Transverse colon (tissue), 4 donors: ENCODE measurements around the gene DELE1. TPM values are rescaled to one million over a fixed set of nuclear protein-coding genes. Genes with fewer than 3 reads are reported as not detected.

ENCODE experiments used
- DNase-seq: peaks from one replicate; pipeline ENCODE4 v3.0.0-alpha.2; 2019
- H3K27ac ChIP-seq, 4 donors: fragments of 200-600 bp; sonication (generic); 2 replicates each; pipeline ENCODE4 v1.5.1; 2016 to 2018; ENCODE audit warnings: inconsistent platforms in 4 of 4
- H3K27me3 ChIP-seq: fragments of 200-600 bp; sonication (generic); 2 replicates; pipeline ENCODE4 v1.5.1; 2017; ENCODE audit warnings: inconsistent platforms
- H3K36me3 ChIP-seq, 4 donors: fragments of 200-600 bp; sonication (generic); 2 replicates each; pipeline ENCODE4 v1.5.1; 2017 to 2019; ENCODE audit warnings: inconsistent platforms in 4 of 4
- H3K4me1 ChIP-seq, 4 donors: fragments of 200-600 bp; sonication (generic); 2 replicates each; pipeline ENCODE4 v1.5.1; 2017 to 2020; ENCODE audit warnings: inconsistent platforms in 4 of 4
- H3K4me3 ChIP-seq, 4 donors: fragments of 200-600 bp; sonication (generic); 1 replicate in 1 of 4; 2 replicates in 3 of 4; pipeline versions ENCODE4 v1.5.1 to v1.6.1; 2017 to 2019; ENCODE audit warnings: inconsistent platforms in 4 of 4
- H3K9me3 ChIP-seq, 2 donors: fragments of 200-600 bp; sonication (generic); 2 replicates each; pipeline ENCODE4 v1.5.1; 2017 to 2019; ENCODE audit warnings: inconsistent platforms in 2 of 2
- EP300 ChIP-seq: sonication (generic); formaldehyde crosslinking; IDR thresholded peaks from one replicate; pipeline ENCODE4 v1.6.1; 2017; ENCODE audit warnings: antibody characterized with exemption, low read depth
- POLR2A ChIP-seq: fragments of 450-650 bp; IDR thresholded peaks from one replicate; pipeline ENCODE4 v1.6.1; 2016; ENCODE audit warnings: antibody characterized with exemption, mild to moderate bottlenecking, moderate library complexity
- POLR2AphosphoS5 ChIP-seq, 3 donors: sonication (generic); formaldehyde crosslinking; IDR thresholded peaks; one replicate each; pipeline ENCODE4 v1.6.1; 2016; ENCODE audit warnings: antibody characterized with exemption in 3 of 3
- WGBS, 2 donors: methylation state at CpG; one replicate each; pipeline ENCODE4 v1.1.5; 2018; ENCODE audit warnings: low coverage in 1 of 2; 5-methylcytosine and 5-hydroxymethylcytosine counted together
- in situ Hi-C, 4 donors: fragments of 200-750 bp; cut with MboI; loops; one replicate each; pipeline versions ENCODE4 v1.15.0 to v1.15.1; 2017; ENCODE audit warnings: low sequenced_read_pairs in 3 of 4, low pct_ligation_motif_present in 1 of 4, low pct_unique_long_range_greater_than_20kb in 1 of 4
- intact Hi-C: fragments of 100-400 bp; cut with DNase I; formaldehyde crosslinking; loops from one replicate; pipeline ENCODE4 v1.15.1; 2023; ENCODE audit warnings: low total_unique reads
- total RNA-seq, 4 donors: library from RNA; depleted of rRNA; stranded (reverse); fragments of >200 nt; gene quantifications; one replicate each; pipeline ENCODE4 v1.1.0, GENCODE V29; 2016
- TF ChIP-seq, protein P1 (sequence below), 5 experiments: fragments of 200-600 bp in 3 of 5; fragments of 450-650 bp in 2 of 5; sonication (generic) in 3 of 5; IDR thresholded peaks; 1 replicate in 2 of 5; 2 replicates in 3 of 5; pipeline ENCODE4 v1.5.1; 2016 to 2017; ENCODE audit warnings: antibody characterized with exemption in 5 of 5, inconsistent platforms in 3 of 5, mild to moderate bottlenecking in 2 of 5, moderate library complexity in 1 of 5

DELE1 gene
- total RNA-seq, 4 donors from 2014 or later, result 92.6 to 270 (median 126) TPM

DNA sequence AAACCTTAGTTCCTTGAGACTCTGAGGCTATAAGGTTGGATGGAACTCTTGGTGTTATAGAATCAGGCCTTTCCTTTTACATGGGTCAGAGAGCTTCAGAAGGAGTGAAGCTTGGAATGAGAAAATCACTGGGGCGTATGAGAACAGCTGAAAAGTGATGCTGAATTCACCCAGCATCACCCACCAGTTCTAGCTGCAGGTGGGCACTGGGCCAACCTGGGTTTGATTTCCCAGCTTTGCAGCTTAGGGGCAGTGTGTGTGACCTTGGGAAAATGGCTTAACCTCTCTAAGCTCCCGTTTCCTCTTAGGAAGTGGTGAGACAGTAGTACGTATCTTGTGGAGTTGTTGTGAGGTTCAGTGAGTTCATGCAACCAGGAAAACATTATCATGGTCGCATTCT lies 23.6 kb downstream of the DELE1 start:
- Histone ChIP-seq H3K27ac (no peak overlapping the region), H3K4me3 (no peak overlapping the region), H3K9me3 (no peaks in the 10 kb centered on the region), H3K4me1 (peaks cover 0 to 7% (median 1%) of the 10 kb centered on the region in 4 donors), H3K36me3 (no peaks in the 10 kb centered on the region), H3K27me3 (no peaks in the 10 kb centered on the region)
- DNase-seq, result no peak
- TF ChIP-seq POLR2AphosphoS5 (IDR thresholded peaks at IDR 0.05) (no peak), EP300 (no peak), POLR2A (no peak)
- TF ChIP-seq, protein P1, sequence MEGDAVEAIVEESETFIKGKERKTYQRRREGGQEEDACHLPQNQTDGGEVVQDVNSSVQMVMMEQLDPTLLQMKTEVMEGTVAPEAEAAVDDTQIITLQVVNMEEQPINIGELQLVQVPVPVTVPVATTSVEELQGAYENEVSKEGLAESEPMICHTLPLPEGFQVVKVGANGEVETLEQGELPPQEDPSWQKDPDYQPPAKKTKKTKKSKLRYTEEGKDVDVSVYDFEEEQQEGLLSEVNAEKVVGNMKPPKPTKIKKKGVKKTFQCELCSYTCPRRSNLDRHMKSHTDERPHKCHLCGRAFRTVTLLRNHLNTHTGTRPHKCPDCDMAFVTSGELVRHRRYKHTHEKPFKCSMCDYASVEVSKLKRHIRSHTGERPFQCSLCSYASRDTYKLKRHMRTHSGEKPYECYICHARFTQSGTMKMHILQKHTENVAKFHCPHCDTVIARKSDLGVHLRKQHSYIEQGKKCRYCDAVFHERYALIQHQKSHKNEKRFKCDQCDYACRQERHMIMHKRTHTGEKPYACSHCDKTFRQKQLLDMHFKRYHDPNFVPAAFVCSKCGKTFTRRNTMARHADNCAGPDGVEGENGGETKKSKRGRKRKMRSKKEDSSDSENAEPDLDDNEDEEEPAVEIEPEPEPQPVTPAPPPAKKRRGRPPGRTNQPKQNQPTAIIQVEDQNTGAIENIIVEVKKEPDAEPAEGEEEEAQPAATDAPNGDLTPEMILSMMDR (IDR thresholded peaks at IDR 0.05), result no peak
- in situ Hi-C loops, result no loop called here
- intact Hi-C loops, result no loop called here
- WGBS, 2 donors, result 60 to 70% methylated on average over 1 to 4 of the region's 4 CpGs

DNA sequence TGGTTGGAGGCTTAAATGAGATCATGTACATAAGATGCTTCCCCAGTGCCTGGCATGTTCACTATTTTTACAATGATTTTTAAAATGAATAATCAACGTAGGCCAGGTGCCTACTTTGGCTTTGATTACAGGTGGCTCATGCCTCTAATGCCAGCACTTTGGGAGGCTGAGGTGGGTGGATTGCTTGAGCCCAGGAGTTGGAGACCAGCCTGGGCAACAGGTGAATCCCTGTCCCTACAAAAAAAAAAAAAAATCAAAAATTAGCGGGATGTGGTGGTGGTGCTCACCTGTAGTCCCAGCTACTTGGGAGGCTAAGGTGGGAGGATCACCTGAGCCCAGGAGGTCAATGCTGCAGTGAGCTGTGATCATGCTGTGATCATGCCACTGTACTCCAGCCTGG lies 25.1 kb downstream of the DELE1 start:
- Histone ChIP-seq H3K4me3 (no peak overlapping the region), H3K36me3 (no peaks in the 10 kb centered on the region), H3K27ac (no peak overlapping the region), H3K27me3 (no peaks in the 10 kb centered on the region), H3K9me3 (no peaks in the 10 kb centered on the region), H3K4me1 (peaks cover 0 to 7% (median 1%) of the 10 kb centered on the region in 4 donors)
- in situ Hi-C loops (no loop called here), intact Hi-C loops (no loop called here)
- no peak for DNase-seq
- TF ChIP-seq POLR2AphosphoS5 (IDR thresholded peaks at IDR 0.05), result no peak
- TF ChIP-seq EP300, result no peak
- 76 to 88% methylated on average over 2 of the region's 2 CpGs for WGBS, 2 donors

DNA sequence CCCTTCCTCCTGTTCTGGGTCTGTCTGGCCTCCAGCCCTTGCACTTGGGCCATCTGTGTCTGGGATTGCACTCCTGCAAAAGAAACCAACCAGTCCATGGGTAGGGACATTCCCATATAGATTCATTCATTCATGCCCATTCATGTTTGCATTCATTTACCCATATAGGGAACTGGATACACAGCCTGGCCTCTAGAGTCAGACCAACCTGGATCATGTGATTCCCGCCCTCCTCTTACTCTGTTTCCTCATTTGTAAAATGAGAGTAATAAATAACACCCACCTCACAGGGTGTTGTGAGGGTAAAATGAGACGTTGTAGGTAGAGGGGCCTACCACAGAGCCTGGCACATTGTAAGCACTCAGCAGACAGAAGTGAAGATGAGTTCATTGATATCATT lies 25.8 kb downstream of the DELE1 start:
- no peak for DNase-seq
- in situ Hi-C loops, result no loop called here
- intact Hi-C loops, result no loop called here
- H3K4me1 ChIP-seq, result peaks cover 0 to 7% (median 1%) of the 10 kb centered on the region in 4 donors
- no peak overlapping the region for H3K4me3 ChIP-seq
- H3K27ac ChIP-seq, result no peak overlapping the region
- TF ChIP-seq EP300, result no peak
- TF ChIP-seq POLR2A, result no peak
- TF ChIP-seq, protein P1 (IDR thresholded peaks at IDR 0.05), result no peak
- TF ChIP-seq POLR2AphosphoS5 (IDR thresholded peaks at IDR 0.05), result no peak
- H3K27me3 ChIP-seq, result no peaks in the 10 kb centered on the region
- H3K36me3 ChIP-seq, result no peaks in the 10 kb centered on the region
- 20 to 79% methylated on average over 1 to 2 of the region's 2 CpGs for WGBS, 2 donors
- H3K9me3 ChIP-seq, result no peaks in the 10 kb centered on the region

DNA sequence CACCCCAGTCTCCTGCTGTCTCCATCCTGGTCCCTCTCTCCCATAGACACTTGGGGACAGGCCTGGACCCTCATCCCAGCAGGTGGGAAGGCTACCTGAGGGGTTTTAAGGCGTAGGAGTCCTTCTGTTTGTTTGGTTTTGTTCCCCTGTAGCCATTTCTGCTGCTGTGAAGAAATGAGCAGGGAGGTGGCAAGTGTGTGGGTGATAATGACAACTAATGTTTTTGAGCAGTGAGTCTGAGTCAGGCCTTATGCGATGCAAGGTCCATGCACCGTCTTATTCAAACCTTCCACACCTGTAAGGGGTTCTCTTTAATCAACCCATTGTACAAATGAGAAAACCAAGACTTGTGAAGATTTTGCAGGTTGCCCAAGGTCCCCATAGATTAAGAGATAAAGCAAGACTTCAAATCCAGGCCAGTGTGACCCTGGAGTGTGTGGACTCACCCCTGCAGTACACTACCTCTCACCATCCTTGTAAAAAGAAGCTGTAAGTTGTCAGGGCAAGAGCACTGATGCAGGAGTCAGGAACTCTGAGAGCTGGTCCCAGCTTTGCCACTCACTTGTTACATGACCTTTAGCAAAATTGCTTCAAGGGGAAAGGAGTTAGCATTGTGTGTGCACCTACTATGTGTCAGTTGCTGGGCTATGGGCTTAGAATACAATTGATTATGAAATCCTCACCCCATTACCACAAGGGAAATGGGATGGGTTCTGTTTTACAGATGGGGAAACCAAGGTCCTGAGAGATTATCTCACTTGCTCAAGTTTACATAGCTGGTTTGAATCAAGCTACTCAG lies 26.7 kb downstream of the DELE1 start:
- H3K36me3 ChIP-seq, result no peaks in the 10 kb centered on the region
- no peak overlapping the region for H3K27ac ChIP-seq
- 90 to 100% methylated on average over 2 to 3 of the region's 3 CpGs for WGBS, 2 donors
- no peak for DNase-seq
- H3K4me1 ChIP-seq, result peaks cover 0 to 7% (median 1%) of the 10 kb centered on the region in 4 donors
- H3K4me3 ChIP-seq, result no peak overlapping the region
- in situ Hi-C loops, result loop anchor here in 2 of 4 donors (10.0 kb wide), 2 partner anchors 66 to 256 kb away; no protein-coding TSS in a partner anchor
- no peaks in the 10 kb centered on the region for H3K27me3 ChIP-seq
- H3K9me3 ChIP-seq, result no peaks in the 10 kb centered on the region
- intact Hi-C loops, result no loop called here
- TF ChIP-seq EP300 (no peak), POLR2A (no peak), POLR2AphosphoS5 (IDR thresholded peaks at IDR 0.05) (no peak)
- TF ChIP-seq, protein P1 (IDR thresholded peaks at IDR 0.05), result no peak
